ENCODE data around the gene CTNND2.
A peak's percentile ranks its signal among the peaks of the same experiment; 100 is the strongest.

Gene CTNND2

DNA sequence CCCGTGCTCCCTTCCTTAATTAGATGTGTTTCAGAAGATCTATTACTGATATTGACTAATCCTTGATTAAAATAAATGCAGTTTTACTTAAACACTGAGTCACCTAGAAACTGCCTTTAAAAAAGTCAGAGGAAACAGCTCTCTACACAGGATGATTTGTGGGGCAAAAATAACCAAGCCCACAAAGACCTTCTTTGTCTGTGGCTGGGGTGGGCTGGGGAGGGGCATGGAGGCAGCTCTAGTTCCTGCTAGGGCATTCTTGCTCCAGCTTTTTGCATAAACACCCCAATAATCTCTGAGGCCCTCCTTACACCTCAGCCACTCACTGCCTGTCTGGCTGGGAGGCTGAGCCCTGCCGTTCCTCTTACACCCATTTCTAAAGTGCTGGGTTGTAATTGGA, 915.6 kb downstream of the CTNND2 start:
- no peaks in the 10 kb centered on the region for H3K9me3 ChIP-seq (ENCODE audit: control insufficient read depth, insufficient read depth, low read length)
- no peaks in the 10 kb centered on the region for H3K36me3 ChIP-seq (ENCODE audit: control insufficient read depth, low read length)
- no peak overlapping the region for H3K4me3 ChIP-seq (ENCODE audit: low read length)
- H3K27ac ChIP-seq (ENCODE audit: low read depth, low read length) = no peak overlapping the region
- H3F3A ChIP-seq (ENCODE audit: control insufficient read depth, insufficient read depth) = no peaks in the 10 kb centered on the region
- H3K9me2 ChIP-seq (replicated peaks; ENCODE audit: control insufficient read depth, low read length) = no peaks in the 10 kb centered on the region
- H3K4me2 ChIP-seq (ENCODE audit: low read length) = no peak overlapping the region
- H4K20me1 ChIP-seq (ENCODE audit: control insufficient read depth, insufficient read depth, low read depth, low read length) = no peaks in the 10 kb centered on the region
- H3K27me3 ChIP-seq (ENCODE audit: control insufficient read depth, low read length) = no peaks in the 10 kb centered on the region; the same call in 1 of the 2 replicates
- no peaks in the 10 kb centered on the region for H3K4me1 ChIP-seq (ENCODE audit: control insufficient read depth, low read length)
- H3K79me2 ChIP-seq (ENCODE audit: control insufficient read depth, low read length) = no peaks in the 10 kb centered on the region
- TF ChIP-seq CTCF (IDR thresholded peaks at IDR 0.05; ENCODE audit: low read depth, low read length, poor library complexity, severe bottlenecking) (no peak), EZH2phosphoT487 (IDR thresholded peaks at IDR 0.05; ENCODE audit: borderline replicate concordance, low read length) (no peak)

GRCh38 chr5:10987925-10988504, 916.2 kb downstream of the CTNND2 start:
- H3K4me3 ChIP-seq (ENCODE audit: low read length) = no peak overlapping the region
- H3K79me2 ChIP-seq (ENCODE audit: control insufficient read depth, low read length) = no peaks in the 10 kb centered on the region
- H3K27ac ChIP-seq (ENCODE audit: low read depth, low read length) = no peak overlapping the region
- H3K9me2 ChIP-seq (replicated peaks; ENCODE audit: control insufficient read depth, low read length) = no peaks in the 10 kb centered on the region
- no peaks in the 10 kb centered on the region; the same call in 1 of the 2 replicates for H3K27me3 ChIP-seq (ENCODE audit: control insufficient read depth, low read length)
- no peaks in the 10 kb centered on the region for H3K4me1 ChIP-seq (ENCODE audit: control insufficient read depth, low read length)
- no peaks in the 10 kb centered on the region for H3F3A ChIP-seq (ENCODE audit: control insufficient read depth, insufficient read depth)
- H4K20me1 ChIP-seq (ENCODE audit: control insufficient read depth, insufficient read depth, low read depth, low read length) = no peaks in the 10 kb centered on the region
- H3K4me2 ChIP-seq (ENCODE audit: low read length) = no peak overlapping the region
- TF ChIP-seq CTCF (IDR thresholded peaks at IDR 0.05; ENCODE audit: low read depth, low read length, poor library complexity, severe bottlenecking) (peak; percentile 80), EZH2phosphoT487 (IDR thresholded peaks at IDR 0.05; ENCODE audit: borderline replicate concordance, low read length) (no peak)
- H3K9me3 ChIP-seq (ENCODE audit: control insufficient read depth, insufficient read depth, low read length) = no peaks in the 10 kb centered on the region
- no peaks in the 10 kb centered on the region for H3K36me3 ChIP-seq (ENCODE audit: control insufficient read depth, low read length)

DNA sequence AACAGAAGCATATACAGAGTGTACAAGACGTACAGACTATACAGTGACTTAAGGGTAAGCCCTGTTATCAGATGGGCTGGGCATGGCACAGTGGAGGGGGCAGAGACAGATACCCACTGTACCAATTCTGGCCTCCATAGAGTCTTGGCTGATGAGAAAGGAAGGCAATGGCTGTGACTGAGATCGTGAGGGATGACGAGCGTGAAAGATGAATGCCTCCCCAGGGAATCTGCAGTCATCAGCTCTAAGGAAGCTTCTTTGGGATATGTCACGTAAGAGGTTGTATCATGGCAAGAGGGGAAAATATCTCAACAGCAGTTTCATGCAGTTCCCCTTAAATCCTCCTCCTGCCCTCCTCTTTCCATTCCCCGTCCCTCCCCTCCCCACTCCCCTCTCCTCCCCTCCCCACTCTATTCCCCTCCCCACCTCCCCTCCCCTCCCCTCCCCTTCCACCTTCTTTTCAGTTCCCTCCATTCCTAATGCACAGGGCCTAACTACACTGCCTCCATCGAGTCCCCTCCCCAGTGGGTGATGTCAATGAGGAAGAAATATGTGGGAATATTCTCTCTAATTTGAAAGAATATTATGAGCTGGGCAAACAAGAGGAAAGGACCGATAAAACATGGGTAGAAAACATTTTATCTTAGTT, 916.8 kb downstream of the CTNND2 start:
- Histone ChIP-seq H3K27ac (ENCODE audit: low read depth, low read length) (no peak overlapping the region), H3K36me3 (ENCODE audit: control insufficient read depth, low read length) (no peaks in the 10 kb centered on the region), H3K79me2 (ENCODE audit: control insufficient read depth, low read length) (no peaks in the 10 kb centered on the region), H3K4me1 (ENCODE audit: control insufficient read depth, low read length) (no peaks in the 10 kb centered on the region), H3F3A (ENCODE audit: control insufficient read depth, insufficient read depth) (no peaks in the 10 kb centered on the region), H4K20me1 (ENCODE audit: control insufficient read depth, insufficient read depth, low read depth, low read length) (no peaks in the 10 kb centered on the region), H3K4me3 (ENCODE audit: low read length) (no peak overlapping the region), H3K9me2 (replicated peaks; ENCODE audit: control insufficient read depth, low read length) (no peaks in the 10 kb centered on the region), H3K9me3 (ENCODE audit: control insufficient read depth, insufficient read depth, low read length) (no peaks in the 10 kb centered on the region), H3K4me2 (ENCODE audit: low read length) (no peak overlapping the region), H3K27me3 (ENCODE audit: control insufficient read depth, low read length) (no peaks in the 10 kb centered on the region; the same call in 1 of the 2 replicates)
- TF ChIP-seq CTCF (IDR thresholded peaks at IDR 0.05; ENCODE audit: low read depth, low read length, poor library complexity, severe bottlenecking) (no peak), EZH2phosphoT487 (IDR thresholded peaks at IDR 0.05; ENCODE audit: borderline replicate concordance, low read length) (no peak)

All from DOHH2 (cell line).